ENCODE measurements around the gene CDCA3. TPM values are rescaled to one million over a fixed set of nuclear protein-coding genes. Genes with fewer than 3 reads are reported as not detected.

Gene CDCA3
- total RNA-seq, 1 experiment from 2014 or later, result 61.8 TPM

DNA sequence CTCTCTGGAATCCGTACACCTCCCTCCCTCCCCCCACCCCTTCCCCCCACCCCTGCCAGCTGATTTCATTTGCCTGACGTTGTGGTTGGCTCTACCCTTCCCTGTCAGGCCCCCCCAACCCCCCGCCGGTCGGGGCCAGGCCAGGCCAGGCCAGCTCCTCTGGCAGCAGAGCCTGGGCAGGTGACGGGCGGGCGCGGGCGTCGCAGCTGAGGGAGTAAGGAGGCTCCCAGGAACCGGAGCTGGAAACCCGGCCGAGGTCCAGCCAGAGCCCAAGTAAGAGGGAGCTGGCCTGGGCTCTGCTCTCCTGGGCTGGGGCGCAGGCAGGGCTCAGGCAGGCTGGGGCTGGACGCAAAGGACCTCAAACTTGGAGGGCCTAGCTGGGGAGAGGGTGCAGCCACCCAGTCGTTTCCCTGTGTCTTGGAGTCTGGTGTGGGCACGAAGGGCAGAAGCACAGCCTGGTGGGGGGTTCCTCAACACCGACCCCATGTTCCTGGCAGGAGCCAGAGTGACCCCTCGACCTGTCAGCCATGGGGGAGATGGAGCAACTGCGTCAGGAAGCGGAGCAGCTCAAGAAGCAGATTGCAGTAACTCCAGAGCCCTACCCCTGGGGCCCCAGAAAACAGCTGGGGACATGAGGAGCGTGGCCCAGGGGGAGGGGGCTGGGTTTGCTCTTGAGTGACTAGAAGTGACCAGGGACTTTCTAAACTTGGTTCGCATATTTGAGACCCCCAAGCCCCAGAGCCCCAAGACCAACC lies 10.1 kb downstream of the CDCA3 start, which contains the start of gene GNB3:
GNB3 (plus strand) TSS at position 165 of the 755 bp plus-strand sequence; CDS start at position 528, 363 bp downstream.
- Mint-ChIP-seq H3K4me3 (no peak within 1 kb of the TSS), H3K4me1 (peaks cover 13% of the 10 kb centered on the region), H3K27ac (peak within 1 kb of the TSS; percentile 45; the same call in 1 of the 2 replicates), H3K27me3 (ENCODE audit: low read depth) (no peaks in the 10 kb centered on the region), H3K36me3 (peaks cover 47% of the 10 kb centered on the region), H3K9me3 (no peaks in the 10 kb centered on the region)
- ChIA-PET POLR2A (interaction anchor here (1.0 to 2.2 kb wide), 3 partner anchors 11 to 151 kb away, joined by 3 to 9 read pairs (median 3); partner anchors contain the start of genes CDCA3, MLF2 and USP5), CTCF (interaction anchor here (1.1 to 5.1 kb wide), 5 partner anchors 12 to 88 kb away, joined by 3 to 28 read pairs (median 7); partner anchors contain the start of genes CDCA3, MLF2 and USP5)
- TF ChIP-seq NFE2L1 (CRISPR knock-in tag; IDR thresholded peaks at IDR 0.05) (no peak), EMX1 (CRISPR knock-in tag; IDR thresholded peaks at IDR 0.05) (no peak), NFATC4 (CRISPR knock-in tag; IDR thresholded peaks at IDR 0.05) (no peak), ELF4 (CRISPR knock-in tag; IDR thresholded peaks at IDR 0.05; ENCODE audit: low read depth) (no peak), ZNF416 (CRISPR knock-in tag; IDR thresholded peaks at IDR 0.05) (no peak), ATF1 (CRISPR knock-in tag; IDR thresholded peaks at IDR 0.05) (no peak), ETV6 (CRISPR knock-in tag; IDR thresholded peaks at IDR 0.05) (no peak), SP1 (CRISPR knock-in tag; conservative IDR thresholded peaks at IDR 0.05) (no peak), SMAD3 (CRISPR knock-in tag; IDR thresholded peaks at IDR 0.05; ENCODE audit: borderline replicate concordance) (no peak), ZNF263 (CRISPR knock-in tag; IDR thresholded peaks at IDR 0.05; ENCODE audit: low read depth) (no peak), SOX15 (CRISPR knock-in tag; IDR thresholded peaks at IDR 0.05) (no peak)
- TF ChIP-seq, protein P1, sequence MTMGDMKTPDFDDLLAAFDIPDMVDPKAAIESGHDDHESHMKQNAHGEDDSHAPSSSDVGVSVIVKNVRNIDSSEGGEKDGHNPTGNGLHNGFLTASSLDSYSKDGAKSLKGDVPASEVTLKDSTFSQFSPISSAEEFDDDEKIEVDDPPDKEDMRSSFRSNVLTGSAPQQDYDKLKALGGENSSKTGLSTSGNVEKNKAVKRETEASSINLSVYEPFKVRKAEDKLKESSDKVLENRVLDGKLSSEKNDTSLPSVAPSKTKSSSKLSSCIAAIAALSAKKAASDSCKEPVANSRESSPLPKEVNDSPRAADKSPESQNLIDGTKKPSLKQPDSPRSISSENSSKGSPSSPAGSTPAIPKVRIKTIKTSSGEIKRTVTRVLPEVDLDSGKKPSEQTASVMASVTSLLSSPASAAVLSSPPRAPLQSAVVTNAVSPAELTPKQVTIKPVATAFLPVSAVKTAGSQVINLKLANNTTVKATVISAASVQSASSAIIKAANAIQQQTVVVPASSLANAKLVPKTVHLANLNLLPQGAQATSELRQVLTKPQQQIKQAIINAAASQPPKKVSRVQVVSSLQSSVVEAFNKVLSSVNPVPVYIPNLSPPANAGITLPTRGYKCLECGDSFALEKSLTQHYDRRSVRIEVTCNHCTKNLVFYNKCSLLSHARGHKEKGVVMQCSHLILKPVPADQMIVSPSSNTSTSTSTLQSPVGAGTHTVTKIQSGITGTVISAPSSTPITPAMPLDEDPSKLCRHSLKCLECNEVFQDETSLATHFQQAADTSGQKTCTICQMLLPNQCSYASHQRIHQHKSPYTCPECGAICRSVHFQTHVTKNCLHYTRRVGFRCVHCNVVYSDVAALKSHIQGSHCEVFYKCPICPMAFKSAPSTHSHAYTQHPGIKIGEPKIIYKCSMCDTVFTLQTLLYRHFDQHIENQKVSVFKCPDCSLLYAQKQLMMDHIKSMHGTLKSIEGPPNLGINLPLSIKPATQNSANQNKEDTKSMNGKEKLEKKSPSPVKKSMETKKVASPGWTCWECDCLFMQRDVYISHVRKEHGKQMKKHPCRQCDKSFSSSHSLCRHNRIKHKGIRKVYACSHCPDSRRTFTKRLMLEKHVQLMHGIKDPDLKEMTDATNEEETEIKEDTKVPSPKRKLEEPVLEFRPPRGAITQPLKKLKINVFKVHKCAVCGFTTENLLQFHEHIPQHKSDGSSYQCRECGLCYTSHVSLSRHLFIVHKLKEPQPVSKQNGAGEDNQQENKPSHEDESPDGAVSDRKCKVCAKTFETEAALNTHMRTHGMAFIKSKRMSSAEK (CRISPR knock-in tag; IDR thresholded peaks at IDR 0.05; ENCODE audit: borderline replicate concordance), result no peak
- TF ChIP-seq, protein P2, sequence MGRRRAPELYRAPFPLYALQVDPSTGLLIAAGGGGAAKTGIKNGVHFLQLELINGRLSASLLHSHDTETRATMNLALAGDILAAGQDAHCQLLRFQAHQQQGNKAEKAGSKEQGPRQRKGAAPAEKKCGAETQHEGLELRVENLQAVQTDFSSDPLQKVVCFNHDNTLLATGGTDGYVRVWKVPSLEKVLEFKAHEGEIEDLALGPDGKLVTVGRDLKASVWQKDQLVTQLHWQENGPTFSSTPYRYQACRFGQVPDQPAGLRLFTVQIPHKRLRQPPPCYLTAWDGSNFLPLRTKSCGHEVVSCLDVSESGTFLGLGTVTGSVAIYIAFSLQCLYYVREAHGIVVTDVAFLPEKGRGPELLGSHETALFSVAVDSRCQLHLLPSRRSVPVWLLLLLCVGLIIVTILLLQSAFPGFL (CRISPR knock-in tag; IDR thresholded peaks at IDR 0.05; ENCODE audit: borderline replicate concordance), result no peak
- TF ChIP-seq, protein P3, sequence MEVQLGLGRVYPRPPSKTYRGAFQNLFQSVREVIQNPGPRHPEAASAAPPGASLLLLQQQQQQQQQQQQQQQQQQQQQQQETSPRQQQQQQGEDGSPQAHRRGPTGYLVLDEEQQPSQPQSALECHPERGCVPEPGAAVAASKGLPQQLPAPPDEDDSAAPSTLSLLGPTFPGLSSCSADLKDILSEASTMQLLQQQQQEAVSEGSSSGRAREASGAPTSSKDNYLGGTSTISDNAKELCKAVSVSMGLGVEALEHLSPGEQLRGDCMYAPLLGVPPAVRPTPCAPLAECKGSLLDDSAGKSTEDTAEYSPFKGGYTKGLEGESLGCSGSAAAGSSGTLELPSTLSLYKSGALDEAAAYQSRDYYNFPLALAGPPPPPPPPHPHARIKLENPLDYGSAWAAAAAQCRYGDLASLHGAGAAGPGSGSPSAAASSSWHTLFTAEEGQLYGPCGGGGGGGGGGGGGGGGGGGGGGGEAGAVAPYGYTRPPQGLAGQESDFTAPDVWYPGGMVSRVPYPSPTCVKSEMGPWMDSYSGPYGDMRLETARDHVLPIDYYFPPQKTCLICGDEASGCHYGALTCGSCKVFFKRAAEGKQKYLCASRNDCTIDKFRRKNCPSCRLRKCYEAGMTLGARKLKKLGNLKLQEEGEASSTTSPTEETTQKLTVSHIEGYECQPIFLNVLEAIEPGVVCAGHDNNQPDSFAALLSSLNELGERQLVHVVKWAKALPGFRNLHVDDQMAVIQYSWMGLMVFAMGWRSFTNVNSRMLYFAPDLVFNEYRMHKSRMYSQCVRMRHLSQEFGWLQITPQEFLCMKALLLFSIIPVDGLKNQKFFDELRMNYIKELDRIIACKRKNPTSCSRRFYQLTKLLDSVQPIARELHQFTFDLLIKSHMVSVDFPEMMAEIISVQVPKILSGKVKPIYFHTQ (CRISPR knock-in tag; IDR thresholded peaks at IDR 0.05), result no peak
- TF ChIP-seq, protein P4, sequence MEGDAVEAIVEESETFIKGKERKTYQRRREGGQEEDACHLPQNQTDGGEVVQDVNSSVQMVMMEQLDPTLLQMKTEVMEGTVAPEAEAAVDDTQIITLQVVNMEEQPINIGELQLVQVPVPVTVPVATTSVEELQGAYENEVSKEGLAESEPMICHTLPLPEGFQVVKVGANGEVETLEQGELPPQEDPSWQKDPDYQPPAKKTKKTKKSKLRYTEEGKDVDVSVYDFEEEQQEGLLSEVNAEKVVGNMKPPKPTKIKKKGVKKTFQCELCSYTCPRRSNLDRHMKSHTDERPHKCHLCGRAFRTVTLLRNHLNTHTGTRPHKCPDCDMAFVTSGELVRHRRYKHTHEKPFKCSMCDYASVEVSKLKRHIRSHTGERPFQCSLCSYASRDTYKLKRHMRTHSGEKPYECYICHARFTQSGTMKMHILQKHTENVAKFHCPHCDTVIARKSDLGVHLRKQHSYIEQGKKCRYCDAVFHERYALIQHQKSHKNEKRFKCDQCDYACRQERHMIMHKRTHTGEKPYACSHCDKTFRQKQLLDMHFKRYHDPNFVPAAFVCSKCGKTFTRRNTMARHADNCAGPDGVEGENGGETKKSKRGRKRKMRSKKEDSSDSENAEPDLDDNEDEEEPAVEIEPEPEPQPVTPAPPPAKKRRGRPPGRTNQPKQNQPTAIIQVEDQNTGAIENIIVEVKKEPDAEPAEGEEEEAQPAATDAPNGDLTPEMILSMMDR (IDR thresholded peaks at IDR 0.05), result no peak
- TF ChIP-seq, protein P5, sequence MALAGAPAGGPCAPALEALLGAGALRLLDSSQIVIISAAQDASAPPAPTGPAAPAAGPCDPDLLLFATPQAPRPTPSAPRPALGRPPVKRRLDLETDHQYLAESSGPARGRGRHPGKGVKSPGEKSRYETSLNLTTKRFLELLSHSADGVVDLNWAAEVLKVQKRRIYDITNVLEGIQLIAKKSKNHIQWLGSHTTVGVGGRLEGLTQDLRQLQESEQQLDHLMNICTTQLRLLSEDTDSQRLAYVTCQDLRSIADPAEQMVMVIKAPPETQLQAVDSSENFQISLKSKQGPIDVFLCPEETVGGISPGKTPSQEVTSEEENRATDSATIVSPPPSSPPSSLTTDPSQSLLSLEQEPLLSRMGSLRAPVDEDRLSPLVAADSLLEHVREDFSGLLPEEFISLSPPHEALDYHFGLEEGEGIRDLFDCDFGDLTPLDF (CRISPR knock-in tag; IDR thresholded peaks at IDR 0.05), result no peak
- TF ChIP-seq, protein P6, sequence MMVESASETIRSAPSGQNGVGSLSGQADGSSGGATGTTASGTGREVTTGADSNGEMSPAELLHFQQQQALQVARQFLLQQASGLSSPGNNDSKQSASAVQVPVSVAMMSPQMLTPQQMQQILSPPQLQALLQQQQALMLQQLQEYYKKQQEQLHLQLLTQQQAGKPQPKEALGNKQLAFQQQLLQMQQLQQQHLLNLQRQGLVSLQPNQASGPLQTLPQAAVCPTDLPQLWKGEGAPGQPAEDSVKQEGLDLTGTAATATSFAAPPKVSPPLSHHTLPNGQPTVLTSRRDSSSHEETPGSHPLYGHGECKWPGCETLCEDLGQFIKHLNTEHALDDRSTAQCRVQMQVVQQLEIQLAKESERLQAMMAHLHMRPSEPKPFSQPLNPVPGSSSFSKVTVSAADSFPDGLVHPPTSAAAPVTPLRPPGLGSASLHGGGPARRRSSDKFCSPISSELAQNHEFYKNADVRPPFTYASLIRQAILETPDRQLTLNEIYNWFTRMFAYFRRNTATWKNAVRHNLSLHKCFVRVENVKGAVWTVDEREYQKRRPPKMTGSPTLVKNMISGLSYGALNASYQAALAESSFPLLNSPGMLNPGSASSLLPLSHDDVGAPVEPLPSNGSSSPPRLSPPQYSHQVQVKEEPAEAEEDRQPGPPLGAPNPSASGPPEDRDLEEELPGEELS (CRISPR knock-in tag; IDR thresholded peaks at IDR 0.05), result no peak
- TF ChIP-seq, protein P7, sequence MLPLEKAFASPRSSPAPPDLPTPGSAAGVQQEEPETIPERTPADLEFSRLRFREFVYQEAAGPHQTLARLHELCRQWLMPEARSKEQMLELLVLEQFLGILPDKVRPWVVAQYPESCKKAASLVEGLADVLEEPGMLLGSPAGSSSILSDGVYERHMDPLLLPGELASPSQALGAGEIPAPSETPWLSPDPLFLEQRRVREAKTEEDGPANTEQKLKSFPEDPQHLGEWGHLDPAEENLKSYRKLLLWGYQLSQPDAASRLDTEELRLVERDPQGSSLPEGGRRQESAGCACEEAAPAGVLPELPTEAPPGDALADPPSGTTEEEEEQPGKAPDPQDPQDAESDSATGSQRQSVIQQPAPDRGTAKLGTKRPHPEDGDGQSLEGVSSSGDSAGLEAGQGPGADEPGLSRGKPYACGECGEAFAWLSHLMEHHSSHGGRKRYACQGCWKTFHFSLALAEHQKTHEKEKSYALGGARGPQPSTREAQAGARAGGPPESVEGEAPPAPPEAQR (CRISPR knock-in tag; IDR thresholded peaks at IDR 0.05), result no peak
- ATAC-seq, result no peak
- no peak for DNase-seq (ENCODE audit: low spot score)
